GM18511 (cell line): ENCODE data around the gene PSAP.

Experiments
- ATAC-seq: cut with Tn5 transposase; IDR thresholded peaks from one replicate; pipeline ENCODE4 v1.9.1; 2021; ENCODE audit warnings: mild to moderate bottlenecking, moderate library complexity; ENCODE audit not compliant: unreplicated experiment

The PSAP gene

DNA sequence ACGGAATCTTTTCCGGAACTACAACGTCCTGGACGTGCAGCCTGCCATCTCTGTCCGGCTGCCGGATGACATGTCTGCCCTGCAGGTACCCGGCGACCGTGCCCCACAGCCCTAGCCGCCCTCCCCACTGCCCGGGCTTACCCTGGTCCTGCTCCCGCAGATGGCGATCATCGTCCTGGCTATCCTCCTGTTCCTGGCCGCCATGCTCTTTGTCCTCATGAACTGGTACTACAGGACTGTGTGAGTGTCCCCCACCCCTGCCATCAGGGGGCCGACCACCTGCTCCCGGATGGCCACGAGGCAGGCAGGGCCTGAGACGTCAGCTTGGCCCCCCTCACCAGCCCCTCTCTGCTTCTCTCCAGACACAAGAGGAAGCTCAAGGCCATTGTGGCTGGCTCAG, 39.7 kb downstream of the PSAP start:
- no peak for ATAC-seq

- ATAC-seq = no peak
Observed at GRCh38 chr10:71810048-71810750, 40.9 kb downstream of the PSAP start.

- ATAC-seq = no peak
Observed at GRCh38 chr10:71809628-71810027, 41.4 kb downstream of the PSAP start.

- ATAC-seq = no peak
Observed at GRCh38 chr10:71807557-71808510, 43.2 kb downstream of the PSAP start.

- no peak for ATAC-seq
Observed at GRCh38 chr10:71806704-71807556, 44.1 kb downstream of the PSAP start.

- ATAC-seq = no peak
Observed at GRCh38 chr10:71805776-71806703, 45.0 kb downstream of the PSAP start.

DNA sequence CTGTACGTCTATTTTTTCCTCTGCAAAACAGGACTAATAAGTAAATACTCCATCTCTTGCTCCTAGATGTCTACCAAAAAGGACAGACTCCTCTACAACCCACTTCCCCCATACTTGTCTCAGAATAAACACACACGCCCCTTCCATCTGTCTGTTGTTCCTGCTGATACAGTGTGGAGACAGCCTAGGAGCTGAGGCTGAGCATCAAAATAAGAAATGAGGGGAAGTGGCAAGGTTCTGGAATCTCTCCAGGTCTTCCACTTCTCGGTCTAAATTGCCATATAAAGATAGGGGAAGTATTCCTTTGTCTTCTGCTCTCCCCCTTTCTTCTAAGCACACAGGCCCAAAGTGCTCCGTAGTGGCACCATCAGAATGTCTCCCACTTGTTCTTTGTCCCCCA, 47.0 kb downstream of the PSAP start:
- ATAC-seq = no peak

DNA sequence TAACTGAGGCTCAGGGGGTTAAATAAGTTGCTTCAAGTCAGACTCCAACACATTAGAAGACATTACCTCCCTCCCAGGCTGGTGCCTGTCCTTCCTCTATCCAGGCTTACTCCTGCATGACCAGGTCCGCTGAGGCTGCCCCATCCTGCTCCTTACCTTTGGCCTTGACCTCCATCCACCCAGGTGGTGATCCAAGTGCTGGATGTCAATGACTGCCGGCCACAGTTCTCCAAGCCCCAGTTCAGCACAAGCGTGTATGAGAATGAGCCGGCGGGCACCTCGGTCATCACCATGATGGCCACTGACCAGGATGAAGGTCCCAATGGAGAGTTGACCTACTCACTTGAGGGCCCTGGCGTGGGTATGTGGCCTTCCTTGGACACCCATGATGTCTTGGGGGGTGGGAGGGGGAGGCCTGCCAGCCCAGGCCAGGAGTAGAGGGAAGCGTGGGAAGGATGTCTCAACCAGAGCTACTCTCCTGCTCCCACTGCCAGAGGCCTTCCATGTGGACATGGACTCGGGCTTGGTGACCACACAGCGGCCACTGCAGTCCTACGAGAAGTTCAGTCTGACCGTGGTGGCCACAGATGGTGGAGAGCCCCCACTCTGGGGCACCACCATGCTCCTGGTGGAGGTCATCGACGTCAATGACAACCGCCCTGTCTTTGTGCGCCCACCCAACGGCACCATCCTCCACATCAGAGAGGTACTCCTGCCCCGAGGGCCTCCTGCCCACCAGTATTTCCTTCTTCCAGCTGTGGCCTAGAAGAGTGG, 48.1 kb downstream of the PSAP start:
- no peak for ATAC-seq

DNA sequence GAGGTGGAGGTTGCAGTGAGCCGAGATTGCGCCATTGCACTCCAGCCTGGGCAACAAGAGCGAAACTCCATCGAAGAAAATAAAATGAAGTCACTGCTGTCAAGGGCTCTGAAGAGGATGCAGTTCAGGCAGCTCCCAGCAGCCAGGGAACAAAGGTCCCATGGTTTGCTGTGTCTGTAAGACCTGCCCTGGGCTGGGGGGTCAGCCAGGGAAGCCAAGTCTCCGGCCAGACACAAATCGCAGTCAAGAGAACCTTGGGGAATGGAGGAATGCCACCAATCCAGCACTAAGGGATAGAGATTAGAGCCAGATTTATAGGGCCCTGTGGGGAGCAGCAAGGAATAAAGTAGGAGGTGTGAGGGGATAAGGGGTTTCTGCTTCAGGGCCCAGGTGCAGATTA, 48.8 kb downstream of the PSAP start:
- no peak for ATAC-seq

- ATAC-seq = peak; percentile 90
Observed at GRCh38 chr10:71801361-71801760, 49.7 kb downstream of the PSAP start.

DNA sequence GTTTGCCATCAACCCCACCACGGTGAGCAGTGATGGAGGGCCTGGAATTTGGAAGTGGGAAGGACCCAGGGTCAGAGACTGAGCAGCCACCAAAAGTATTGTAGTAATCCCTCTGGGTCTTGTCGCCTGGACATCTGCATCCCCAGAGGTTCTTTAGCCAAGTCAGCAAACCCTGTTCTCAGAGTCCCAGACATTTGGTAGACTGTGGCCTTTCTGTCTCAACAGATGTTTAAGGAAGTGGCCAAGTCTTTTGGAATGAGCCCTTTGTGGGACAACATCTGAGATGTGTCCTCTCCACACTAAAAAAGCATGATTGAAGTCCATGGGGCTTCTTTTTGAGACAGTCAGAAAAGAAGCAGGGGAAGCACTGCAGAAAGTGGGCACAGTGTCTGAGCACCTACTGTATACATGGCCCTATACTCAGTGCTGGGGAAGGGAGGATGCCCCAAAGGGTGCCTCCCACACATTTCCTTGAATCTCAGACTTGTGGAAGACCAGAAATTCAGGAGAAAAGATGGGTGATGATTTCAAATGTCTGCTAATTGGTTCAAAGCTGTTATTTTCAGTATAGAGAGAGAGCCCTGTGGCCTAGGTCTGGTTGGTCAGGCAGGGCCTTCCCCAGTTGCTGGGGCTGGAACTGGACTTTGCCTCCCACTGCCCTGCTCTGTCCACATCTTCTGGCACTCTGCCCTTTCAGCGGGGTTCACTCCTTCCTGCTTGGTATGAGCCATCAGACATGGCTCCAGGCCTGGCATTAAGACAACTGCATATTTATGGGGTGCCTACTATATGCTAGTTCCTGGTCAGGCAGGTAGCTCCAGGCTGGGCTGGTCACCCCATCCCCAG, 51.2 kb downstream of the PSAP start:
- ATAC-seq = no peak

DNA sequence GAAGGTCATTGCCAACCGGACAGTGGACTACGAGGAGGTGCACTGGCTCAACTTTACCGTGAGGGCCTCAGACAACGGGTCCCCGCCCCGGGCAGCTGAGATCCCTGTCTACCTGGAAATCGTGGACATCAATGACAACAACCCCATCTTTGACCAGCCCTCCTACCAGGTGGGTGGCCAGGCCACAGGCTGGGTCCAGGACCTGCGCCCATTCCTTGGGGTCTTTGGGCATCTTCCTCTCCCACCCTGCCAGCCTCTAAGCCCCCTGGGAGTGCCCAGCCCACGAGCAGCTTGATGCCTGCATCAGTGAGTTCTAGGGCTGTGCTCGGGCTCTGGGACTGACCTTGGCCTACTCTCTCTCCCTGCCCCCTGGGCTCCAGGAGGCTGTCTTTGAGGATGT, 51.9 kb downstream of the PSAP start:
- no peak for ATAC-seq

DNA sequence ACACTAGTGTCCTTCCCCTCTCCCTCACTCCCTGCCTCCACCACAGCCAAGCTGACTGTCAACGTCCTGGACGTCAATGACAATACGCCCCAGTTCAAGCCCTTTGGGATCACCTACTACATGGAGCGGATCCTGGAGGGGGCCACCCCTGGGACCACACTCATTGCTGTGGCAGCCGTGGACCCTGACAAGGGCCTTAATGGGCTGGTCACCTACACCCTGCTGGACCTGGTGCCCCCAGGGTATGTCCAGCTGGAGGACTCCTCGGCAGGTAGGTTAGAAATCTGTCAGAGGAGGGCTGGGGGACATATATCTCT, 52.8 kb downstream of the PSAP start:
- no peak for ATAC-seq

DNA sequence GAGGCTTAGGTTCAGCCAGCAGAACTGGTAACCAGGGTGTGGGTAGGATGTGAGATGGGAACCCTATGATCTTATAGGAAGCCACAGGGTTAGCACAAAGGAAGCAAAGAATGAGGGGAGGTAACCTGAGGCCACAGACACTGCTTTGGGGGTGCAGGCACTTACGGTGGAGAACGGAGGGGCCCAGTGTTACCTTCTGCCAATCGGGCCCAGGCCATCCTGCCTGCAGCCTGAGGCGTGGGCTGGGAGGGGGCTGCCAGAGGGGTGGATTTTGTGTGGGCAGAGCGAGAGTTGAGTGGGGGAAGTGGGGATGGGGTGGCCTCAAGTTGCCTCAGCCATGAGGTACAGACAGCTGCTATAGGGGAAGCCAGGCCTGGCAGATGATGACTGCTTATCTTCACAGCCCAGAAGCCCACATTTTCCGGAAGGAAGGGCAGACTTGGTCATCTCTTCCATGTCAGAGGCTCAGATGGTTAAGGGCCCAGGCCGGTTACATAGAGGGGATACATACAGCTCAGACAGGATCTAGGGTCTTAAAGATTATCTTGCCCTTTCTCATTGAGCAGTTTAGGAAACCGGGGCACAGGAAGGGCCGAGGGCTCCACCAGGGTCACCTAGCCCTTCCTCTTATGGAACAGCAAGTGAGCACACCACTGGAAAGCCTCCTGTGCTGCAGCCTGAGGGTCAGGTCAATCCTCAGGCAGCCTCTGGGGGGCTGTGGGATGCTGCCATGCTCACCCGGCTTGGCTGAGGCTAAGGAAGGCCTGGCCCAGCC, 53.3 kb downstream of the PSAP start:
- ATAC-seq = no peak

GRCh38 chr10:71796749-71797405, 54.2 kb downstream of the PSAP start:
- no peak for ATAC-seq

DNA sequence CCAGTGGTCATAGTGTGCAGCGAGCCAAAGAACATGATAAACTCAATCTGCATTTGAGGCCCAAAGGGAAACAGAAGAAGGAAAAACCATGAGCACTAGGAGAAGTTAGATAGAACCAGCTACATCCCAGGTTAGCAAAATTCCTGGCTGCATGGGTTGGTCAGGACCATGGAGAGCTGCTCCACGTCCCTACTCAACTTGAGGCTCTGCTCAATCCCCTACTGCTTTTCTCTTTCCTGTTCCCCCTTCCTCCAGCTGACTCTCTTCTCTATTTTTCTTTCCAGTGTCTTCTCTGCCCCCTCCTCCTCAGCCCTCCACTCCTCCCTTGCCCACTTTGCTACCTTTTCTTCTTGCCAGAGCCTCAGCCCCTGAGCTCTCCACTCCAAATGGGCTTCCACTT, 55.8 kb downstream of the PSAP start:
- ATAC-seq = no peak

- ATAC-seq = peak; percentile 50
Observed at GRCh38 chr10:71790749-71791440, 60.2 kb downstream of the PSAP start.
